OCI-LY7 (cell line): ENCODE results near the gene SOWAHD. TPM values are rescaled to one million over a fixed set of nuclear protein-coding genes. Genes with fewer than 3 reads are reported as not detected.

Experiments
- BruUV-seq: library from RNA; stranded (reverse); fragments of 400-500 nt; replicated peaks from 2 replicates; lab custom pipeline; 2021; lab: Mats Ljungman, UMichigan
- CTCF ChIA-PET: fragments of 300-600 bp; sonication (Branson Sonifier 250); formaldehyde crosslinking; loops from one replicate; lab custom pipeline; 2022; ENCODE audit warnings: antibody characterized with exemption; ENCODE audit not compliant: unreplicated experiment; lab: Charles Lee
- POLR2A ChIA-PET: fragments of 300-600 bp; sonication (Branson Sonifier 250); formaldehyde crosslinking; loops from one replicate; lab custom pipeline; 2022; ENCODE audit warnings: antibody characterized with exemption; lab: Charles Lee
- DNase-seq: peaks from one replicate; pipeline ENCODE4 v3.0.0-alpha.2; 2015; ENCODE audit warnings: low spot score
- H2AFZ ChIP-seq: fragments of 200-600 bp; sonication (generic), shearing (Covaris generic); 2 replicates; pipeline ENCODE4 v1.6.1; 2014; ENCODE audit warnings: mild to moderate bottlenecking, antibody characterized with exemption, low read length, moderate library complexity
- H3K27ac ChIP-seq: fragments of 200-600 bp; sonication (generic); 2 replicates; pipeline ENCODE4 v1.5.1; 2014; ENCODE audit warnings: mixed run types, low read depth, mild to moderate bottlenecking, moderate library complexity, low read length, inconsistent platforms; ENCODE audit not compliant: poor library complexity, severe bottlenecking
- H3K36me3 ChIP-seq: fragments of 200-600 bp; sonication (generic); 2 replicates; pipeline ENCODE4 v1.6.1; 2014; ENCODE audit warnings: mild to moderate bottlenecking, antibody characterized with exemption, low read length, moderate library complexity, mixed read lengths; ENCODE audit not compliant: insufficient read depth
- H3K4me1 ChIP-seq: fragments of 200-600 bp; sonication (generic); 2 replicates; pipeline ENCODE4 v1.5.1; 2014; ENCODE audit warnings: mild to moderate bottlenecking, low read length; ENCODE audit not compliant: insufficient read depth, poor library complexity, severe bottlenecking
- H3K4me2 ChIP-seq: fragments of 200-600 bp; sonication (generic); 2 replicates; pipeline ENCODE4 v1.6.1; 2014; ENCODE audit warnings: mild to moderate bottlenecking, low read length
- H3K4me3 ChIP-seq: fragments of 200-600 bp; sonication (generic); 2 replicates; pipeline ENCODE4 v1.5.1; 2014; ENCODE audit warnings: mild to moderate bottlenecking, low read depth, low read length; ENCODE audit not compliant: poor library complexity, severe bottlenecking
- H3K79me2 ChIP-seq: fragments of 200-600 bp; sonication (generic); 2 replicates; pipeline ENCODE4 v1.6.1; 2016; ENCODE audit warnings: low read depth, mild to moderate bottlenecking, low read length, moderate library complexity, mixed read lengths; ENCODE audit not compliant: insufficient read depth
- H3K9me2 ChIP-seq: fragments of 200-600 bp; sonication (generic); 2 replicates; pipeline ENCODE4 v1.6.1; 2016; ENCODE audit warnings: mild to moderate bottlenecking, low read length, mixed read lengths; ENCODE audit not compliant: insufficient read depth
- H3K9me3 ChIP-seq: fragments of 200-600 bp; sonication (generic); 2 replicates; pipeline ENCODE4 v1.6.1; 2014; ENCODE audit warnings: mild to moderate bottlenecking, mixed run types, low read length, mixed read lengths
- H4K20me1 ChIP-seq: fragments of 200-600 bp; sonication (generic); 2 replicates; pipeline ENCODE4 v1.6.1; 2014; ENCODE audit warnings: mild to moderate bottlenecking, antibody characterized with exemption, low read length, moderate library complexity, mixed read lengths; ENCODE audit not compliant: insufficient read depth
- EZH2phosphoT487 ChIP-seq: fragments of 200-600 bp; sonication (generic); IDR thresholded peaks from 2 replicates; pipeline ENCODE4 v1.6.1; 2018; ENCODE audit warnings: low read depth, borderline replicate concordance, mild to moderate bottlenecking, mixed run types, antibody characterized with exemption, low read length, moderate library complexity, mixed read lengths
- intact Hi-C: fragments of 100-400 bp; cut with micrococcal nuclease; formaldehyde crosslinking; loops from one replicate; pipeline ENCODE4 v1.10.0; 2022; ENCODE audit not compliant: unreplicated experiment
- total RNA-seq, 2 experiments: library from RNA; depleted of rRNA in 1 of 2; stranded (reverse); fragments of >200 nt in 1 of 2; shearing (Covaris generic) in 1 of 2; gene quantifications; 2 replicates each; pipeline ENCODE4 v1.2.3, GENCODE V29; 2014 to 2022
- TF ChIP-seq, protein P1 (sequence below): fragments of 200-600 bp; sonication (generic); conservative IDR thresholded peaks from 2 replicates; pipeline ENCODE4 v1.5.1; 2014; ENCODE audit warnings: mild to moderate bottlenecking, antibody characterized with exemption, low read length, moderate library complexity, mixed read lengths

The SOWAHD gene
- total RNA-seq, 2 experiments from 2014 or later, result 0.29 TPM; not detected in 1

DNA sequence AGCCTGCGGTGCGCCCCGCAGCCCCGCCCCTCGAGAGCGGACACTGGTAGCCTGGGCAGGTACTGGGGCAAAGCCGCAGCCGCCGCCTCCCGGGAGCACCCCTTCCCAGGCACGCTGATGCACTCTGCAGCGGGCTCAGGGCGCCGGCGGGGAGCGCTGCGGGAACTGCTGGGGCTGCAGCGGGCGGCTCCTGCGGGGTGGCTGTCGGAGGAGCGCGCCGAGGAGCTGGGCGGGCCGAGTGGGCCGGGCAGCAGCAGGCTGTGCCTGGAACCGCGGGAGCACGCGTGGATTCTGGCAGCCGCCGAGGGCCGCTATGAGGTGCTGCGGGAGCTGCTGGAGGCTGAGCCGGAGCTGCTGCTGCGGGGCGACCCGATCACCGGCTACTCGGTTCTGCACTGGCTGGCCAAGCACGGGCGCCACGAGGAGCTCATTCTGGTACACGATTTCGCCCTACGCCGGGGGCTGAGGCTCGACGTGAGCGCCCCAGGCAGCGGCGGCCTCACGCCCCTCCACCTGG is 401 bp downstream of the SOWAHD start:
- TF ChIP-seq, protein P1, sequence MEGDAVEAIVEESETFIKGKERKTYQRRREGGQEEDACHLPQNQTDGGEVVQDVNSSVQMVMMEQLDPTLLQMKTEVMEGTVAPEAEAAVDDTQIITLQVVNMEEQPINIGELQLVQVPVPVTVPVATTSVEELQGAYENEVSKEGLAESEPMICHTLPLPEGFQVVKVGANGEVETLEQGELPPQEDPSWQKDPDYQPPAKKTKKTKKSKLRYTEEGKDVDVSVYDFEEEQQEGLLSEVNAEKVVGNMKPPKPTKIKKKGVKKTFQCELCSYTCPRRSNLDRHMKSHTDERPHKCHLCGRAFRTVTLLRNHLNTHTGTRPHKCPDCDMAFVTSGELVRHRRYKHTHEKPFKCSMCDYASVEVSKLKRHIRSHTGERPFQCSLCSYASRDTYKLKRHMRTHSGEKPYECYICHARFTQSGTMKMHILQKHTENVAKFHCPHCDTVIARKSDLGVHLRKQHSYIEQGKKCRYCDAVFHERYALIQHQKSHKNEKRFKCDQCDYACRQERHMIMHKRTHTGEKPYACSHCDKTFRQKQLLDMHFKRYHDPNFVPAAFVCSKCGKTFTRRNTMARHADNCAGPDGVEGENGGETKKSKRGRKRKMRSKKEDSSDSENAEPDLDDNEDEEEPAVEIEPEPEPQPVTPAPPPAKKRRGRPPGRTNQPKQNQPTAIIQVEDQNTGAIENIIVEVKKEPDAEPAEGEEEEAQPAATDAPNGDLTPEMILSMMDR, result no peak
- TF ChIP-seq EZH2phosphoT487, result no peak
- ChIA-PET POLR2A (interaction anchor here (1.3 to 2.1 kb wide), 3 partner anchors 13 to 94 kb away, joined by 3 to 6 read pairs (median 3); partner anchors contain the start of gene UPF3B), CTCF (interaction anchor here (0.6 kb wide), 1 partner anchor 149 kb away, joined by 5 read pairs; no protein-coding TSS in a partner anchor)
- Histone ChIP-seq H3K36me3 (no peaks in the 10 kb centered on the region), H3K79me2 (no peaks in the 10 kb centered on the region), H3K9me2 (no peaks in the 10 kb centered on the region), H3K27ac (no peak overlapping the region), H2AFZ (peak overlapping the region; percentile 91; the same call in 1 of the 2 replicates), H4K20me1 (no peaks in the 10 kb centered on the region), H3K9me3 (no peaks in the 10 kb centered on the region), H3K4me3 (peak overlapping the region; percentile 65), H3K4me2 (peak overlapping the region; percentile 87), H3K4me1 (peaks cover 74% of the 10 kb centered on the region)
- intact Hi-C loops, result loop anchor here (10.0 kb wide), 1 partner anchor 154 kb away; the partner anchor contains the start of gene NKRF
- DNase-seq, result no peak
- no TSS peak for BruUV-seq

DNA sequence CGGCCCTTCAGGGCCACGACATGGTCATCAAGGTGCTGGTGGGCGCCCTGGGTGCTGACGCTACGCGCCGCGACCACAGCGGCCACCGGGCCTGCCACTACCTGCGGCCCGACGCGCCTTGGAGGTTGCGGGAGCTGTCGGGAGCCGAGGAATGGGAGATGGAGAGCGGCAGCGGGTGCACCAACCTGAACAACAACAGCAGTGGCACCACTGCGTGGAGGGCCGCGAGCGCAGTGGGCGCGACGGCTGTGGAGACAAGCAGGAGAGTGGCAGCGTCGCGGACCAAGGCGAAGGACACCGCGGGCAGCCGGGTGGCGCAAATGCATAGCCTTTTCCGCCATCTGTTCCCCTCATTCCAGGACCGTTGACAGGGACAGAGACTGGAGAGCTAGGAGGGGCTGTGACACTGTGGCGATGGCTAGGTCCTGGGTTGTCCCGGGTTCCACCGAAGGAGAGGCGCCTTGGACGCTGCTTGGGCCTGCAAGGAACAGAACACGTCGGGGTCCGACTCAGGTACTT is 919 bp downstream of the SOWAHD start:
- Histone ChIP-seq H2AFZ (no peak overlapping the region), H3K27ac (no peak overlapping the region), H4K20me1 (no peaks in the 10 kb centered on the region), H3K36me3 (no peaks in the 10 kb centered on the region), H3K4me1 (peaks cover 74% of the 10 kb centered on the region), H3K79me2 (no peaks in the 10 kb centered on the region), H3K9me2 (no peaks in the 10 kb centered on the region), H3K4me2 (peak overlapping the region; percentile 87; the same call in 1 of the 2 replicates), H3K4me3 (no peak overlapping the region), H3K9me3 (no peaks in the 10 kb centered on the region)
- BruUV-seq, result no TSS peak
- TF ChIP-seq, protein P1, result no peak
- TF ChIP-seq EZH2phosphoT487, result no peak
- intact Hi-C loops, result loop anchor here (10.0 kb wide), 1 partner anchor 155 kb away; the partner anchor contains the start of gene NKRF
- DNase-seq, result no peak
- POLR2A ChIA-PET, result interaction anchor here (1.3 to 2.1 kb wide), 3 partner anchors 12 to 93 kb away, joined by 3 to 6 read pairs (median 3); partner anchors contain the start of gene UPF3B
- CTCF ChIA-PET, result no interaction called here
